NCI-H2196 (cell line): ENCODE measurements around the gene WWTR1.

Source experiments
- DNase-seq: peaks from one replicate; lab custom pipeline; 2025; ENCODE audit not compliant: unreplicated experiment; lab: John Stamatoyannopoulos, UW

Gene WWTR1

DNA sequence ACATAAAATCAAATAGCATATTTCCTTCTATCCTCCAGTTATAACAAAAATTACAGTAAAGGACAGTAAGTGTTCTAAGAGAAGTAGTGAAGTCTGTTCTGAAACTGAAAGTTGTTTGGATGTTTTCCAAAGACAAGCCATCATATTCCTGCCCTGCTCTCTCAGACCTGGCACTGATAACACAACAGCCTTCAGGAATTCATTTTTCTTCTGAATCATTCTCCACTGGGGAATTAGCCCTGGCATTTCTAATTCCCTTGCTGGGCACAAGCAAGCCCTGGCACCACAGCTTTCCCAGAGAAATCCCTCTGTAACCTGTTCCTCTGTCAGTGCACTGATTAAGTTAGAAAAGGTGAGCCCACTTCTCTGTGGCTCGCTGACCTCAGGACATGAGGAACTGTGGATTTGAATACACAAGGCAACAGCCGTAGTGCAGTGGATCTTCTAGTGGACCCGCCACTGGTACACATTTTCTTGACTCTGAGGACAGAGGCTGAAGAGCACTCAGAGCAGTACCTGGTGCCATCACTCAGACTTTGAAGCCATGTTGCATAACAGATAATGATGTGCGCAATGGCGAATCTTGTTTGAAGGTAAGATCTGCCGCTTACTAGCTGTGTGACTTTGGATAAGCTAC lies 61.6 kb downstream of the WWTR1 start:
- DNase-seq = no peak

DNA sequence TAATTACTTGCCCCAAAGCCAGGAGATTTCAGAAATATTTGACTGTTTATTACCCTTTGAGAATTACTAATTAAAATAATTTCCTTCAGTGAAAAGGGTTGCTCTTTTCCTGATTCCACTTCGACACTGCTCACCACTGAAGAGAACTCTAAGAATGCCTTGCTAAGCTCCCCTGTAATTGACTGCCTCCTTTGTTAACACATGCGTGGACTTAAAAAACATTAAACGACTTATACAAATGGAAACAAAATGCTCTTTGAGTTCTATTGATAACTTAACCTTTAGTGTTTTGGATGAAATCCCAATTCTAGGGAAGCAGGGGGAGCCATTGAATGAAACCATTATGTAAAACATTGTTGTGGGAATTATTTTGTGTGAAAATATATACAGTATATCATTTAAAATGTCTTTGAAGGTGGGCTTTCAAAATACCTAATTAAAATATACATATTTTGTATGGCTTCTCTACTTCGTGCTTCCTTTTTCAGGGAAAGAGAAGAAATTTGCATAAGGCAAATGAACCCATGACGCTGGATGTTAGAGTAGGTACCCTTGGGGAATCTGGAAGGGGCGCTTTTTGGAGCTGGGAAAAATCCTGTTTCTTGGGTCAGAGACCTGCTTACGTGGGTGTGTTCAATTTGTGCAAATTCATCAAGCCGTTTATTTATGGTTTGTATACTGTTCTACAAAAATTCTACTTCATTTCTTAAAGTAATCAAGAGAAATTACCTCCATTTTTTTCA lies 64.2 kb downstream of the WWTR1 start:
- DNase-seq = no peak

DNA sequence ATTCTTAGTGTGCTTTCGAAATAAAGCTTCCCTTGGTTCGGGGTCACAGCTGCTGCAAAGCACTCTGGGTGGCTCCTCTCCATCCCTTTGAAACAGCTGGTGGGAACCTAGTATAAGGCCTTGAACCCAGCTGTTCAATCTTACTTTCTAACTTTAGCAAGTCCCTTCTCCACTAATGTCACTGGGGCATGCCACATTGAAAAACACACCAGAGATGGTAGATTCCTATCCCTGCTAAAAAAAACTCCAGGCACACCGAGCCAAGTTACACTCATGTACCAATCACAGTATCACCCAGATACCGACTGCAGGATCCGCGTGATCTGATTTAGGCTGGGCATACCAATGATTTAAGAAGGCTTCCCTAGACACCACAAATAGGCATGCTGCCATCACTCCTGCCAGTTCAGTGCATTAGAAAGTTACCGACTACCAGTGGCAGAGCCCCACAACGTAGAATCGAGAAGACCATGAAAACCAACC lies 65.0 kb downstream of the WWTR1 start:
- no peak for DNase-seq

DNA sequence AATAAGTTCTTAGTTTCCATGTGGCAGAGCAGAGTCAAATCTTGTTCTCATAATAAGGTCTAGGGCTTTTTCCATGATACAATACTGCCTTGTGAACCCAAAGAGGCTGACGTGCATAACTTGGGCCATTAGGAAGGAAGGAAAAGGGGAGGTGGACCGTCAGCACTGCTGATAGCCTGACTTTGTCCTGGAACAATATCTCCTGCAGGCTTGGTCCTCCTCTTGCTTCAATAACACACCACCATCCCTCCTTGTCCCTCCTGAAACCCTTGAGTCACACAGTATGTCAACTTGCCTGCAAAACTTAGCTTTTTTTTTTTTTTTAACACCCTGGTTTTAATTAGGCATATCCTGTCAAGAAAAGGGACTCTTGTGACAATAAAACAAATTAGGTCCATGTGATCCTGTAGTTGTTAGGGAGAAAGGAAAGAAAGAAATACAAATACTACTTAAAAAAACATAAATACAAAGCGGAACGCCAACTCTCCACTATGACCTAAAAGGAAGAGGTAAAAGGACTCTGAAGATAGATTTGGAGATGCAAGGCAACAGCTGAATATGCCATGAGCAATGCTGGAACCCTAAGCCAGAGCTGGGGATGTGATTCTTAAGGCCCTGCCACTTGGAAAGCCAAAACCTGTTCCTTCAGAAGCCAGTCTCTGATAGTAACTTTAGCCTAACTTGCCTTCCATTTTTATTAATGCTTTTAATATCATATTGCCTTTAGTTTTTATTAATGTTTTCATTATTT lies 67.0 kb downstream of the WWTR1 start:
- DNase-seq = no peak

GRCh38 chr3:149589332-149589731 lies 68.5 kb downstream of the WWTR1 start:
- no peak for DNase-seq

- DNase-seq = no peak
Observed at GRCh38 chr3:149588909-149589308, 68.9 kb downstream of the WWTR1 start.

- DNase-seq = no peak
Observed at GRCh38 chr3:149587383-149587782, 70.4 kb downstream of the WWTR1 start.

- DNase-seq = no peak
Observed at GRCh38 chr3:149586871-149587270, 71.0 kb downstream of the WWTR1 start.

- DNase-seq = no peak
Observed at GRCh38 chr3:149585401-149585726, 72.5 kb downstream of the WWTR1 start.

GRCh38 chr3:149583921-149584635 lies 73.7 kb downstream of the WWTR1 start:
- DNase-seq = no peak

DNA sequence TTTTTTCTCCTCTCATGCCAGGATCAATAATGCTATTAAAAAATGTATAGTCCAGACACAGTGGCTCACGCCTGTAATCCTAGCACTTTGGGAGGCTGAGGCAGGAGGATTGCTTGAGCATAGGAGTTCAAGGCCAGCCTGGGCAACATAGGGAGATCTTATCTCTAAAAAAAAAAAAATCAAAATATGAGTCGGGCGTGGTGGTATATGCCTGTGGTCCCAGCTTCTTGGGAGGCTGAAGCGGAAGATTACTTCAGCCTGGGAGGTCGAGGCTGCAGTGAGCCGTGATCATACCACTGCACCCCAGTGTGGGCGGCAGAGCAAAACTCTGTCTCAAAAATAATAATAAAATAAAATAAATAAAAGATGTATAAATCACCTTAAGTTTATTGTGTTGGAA lies 75.4 kb downstream of the WWTR1 start:
- no peak for DNase-seq

DNA sequence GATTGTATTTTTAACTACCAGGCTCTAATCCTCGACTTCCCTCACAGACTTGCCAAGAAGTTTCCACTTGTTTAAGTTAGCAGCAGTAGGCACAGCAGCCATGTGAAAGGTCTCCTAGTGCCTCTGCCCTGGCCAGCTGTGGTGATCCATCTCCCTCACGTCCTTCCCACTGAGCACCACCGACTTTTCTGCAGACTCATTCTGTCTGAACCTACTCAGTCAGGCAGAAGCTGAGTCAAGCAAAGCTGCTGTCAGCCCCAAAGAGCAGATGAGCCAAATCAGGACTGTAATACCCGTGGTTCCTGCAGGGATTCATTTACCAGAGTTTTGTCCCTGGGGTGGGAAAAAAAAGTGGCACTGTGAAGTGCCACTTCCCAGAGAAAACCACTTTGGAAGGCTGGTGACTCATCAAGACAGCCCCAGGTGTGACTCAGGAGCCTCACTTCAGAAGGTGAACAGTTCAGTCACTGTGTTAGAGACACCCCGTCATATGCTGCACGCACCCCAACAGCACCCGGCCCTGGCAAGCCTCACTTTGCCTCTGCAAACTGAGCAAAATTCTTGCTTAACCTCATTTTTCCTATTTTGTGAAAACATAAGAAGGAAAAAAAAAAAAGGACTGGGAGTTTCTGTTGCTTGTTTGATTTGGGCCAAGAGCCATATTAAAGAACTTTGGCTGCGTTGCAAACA lies 76.0 kb downstream of the WWTR1 start:
- no peak for DNase-seq

GRCh38 chr3:149581248-149581647 lies 76.6 kb downstream of the WWTR1 start:
- DNase-seq = no peak

- no peak for DNase-seq
Observed at GRCh38 chr3:149579838-149580542, 77.8 kb downstream of the WWTR1 start.

GRCh38 chr3:149579161-149579560 lies 78.7 kb downstream of the WWTR1 start:
- no peak for DNase-seq

GRCh38 chr3:149577801-149578200 lies 80.0 kb downstream of the WWTR1 start:
- DNase-seq = no peak

DNA sequence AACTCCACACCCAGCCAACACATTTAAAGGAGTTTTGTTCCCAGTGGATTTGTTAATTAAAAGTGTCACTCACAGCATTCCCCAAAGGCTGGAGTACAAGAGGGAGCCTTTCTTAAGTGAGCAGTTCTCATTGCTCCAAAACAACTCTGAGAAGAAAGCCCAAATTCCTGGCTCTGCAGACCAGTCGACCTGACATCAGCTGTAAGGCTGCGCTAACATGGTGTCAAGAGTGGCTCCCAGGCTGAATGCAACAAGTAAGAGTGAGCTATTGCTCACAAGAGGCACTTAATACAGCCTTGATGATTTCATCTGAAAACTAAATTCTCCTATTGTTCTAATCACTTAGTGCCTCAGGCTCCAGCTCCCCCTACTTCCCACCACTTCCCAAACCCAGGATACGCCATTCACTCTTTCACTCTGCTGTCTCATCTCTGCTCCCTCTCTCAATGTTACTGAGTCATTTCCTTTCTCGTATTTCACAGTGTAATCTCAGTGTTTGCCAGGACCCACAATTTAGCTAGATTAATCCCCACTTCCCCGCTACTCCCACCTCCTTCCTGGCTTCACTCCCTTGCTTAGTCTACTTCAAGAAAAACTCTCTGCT lies 81.8 kb downstream of the WWTR1 start:
- DNase-seq = peak; percentile 72

DNA sequence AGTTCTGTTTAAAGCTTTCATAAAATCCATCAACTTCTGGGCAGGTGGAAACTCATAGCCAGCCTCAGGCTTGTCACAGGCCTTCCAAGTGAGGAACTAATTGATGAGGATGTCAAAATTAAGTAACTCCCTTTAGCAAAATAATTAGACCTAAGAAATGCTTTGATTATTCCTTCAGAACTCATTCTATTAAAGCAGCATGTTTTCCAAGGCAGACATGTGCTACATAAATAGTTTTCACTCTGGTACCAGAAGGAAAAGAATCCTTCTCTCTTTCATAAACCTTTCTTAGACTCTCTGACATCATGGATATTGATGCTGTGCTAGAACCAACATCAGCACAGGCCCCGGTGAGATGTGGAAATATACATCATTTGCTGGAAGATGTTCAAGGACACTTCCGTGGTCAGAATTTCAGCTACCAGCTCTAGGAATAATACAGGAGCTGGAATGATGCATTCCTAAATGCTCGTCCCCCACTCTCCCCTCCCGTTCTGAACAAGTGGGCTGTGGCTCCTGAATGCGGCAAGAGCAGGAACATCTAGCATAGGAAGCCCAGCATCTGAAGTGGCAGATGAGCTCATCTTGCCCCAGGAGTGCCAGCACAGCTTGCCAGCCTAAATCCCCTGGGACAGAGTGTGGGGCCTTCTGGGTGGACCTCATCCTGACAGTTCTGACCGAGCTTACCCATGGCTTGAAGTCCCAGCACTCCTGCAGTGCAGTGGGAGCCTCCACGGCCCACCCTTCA lies 82.4 kb downstream of the WWTR1 start:
- DNase-seq = peak; percentile 58

- DNase-seq = no peak
Observed at GRCh38 chr3:149572796-149573414, 84.9 kb downstream of the WWTR1 start.
